RWPE2 (cell line): ENCODE data around the gene C20orf141.

ENCODE experiments used
- ATAC-seq: fragments of 200-7000 bp; cut with Tn5 transposase; 3 replicates; pipeline ENCODE4 v1.9.1; 2021; ENCODE audit warnings: low read depth
- DNase-seq: peaks from one replicate; pipeline ENCODE4 v3.0.0-alpha.2; 2020; ENCODE audit warnings: low spot score
- H3K27ac ChIP-seq: fragments of 450-650 bp; 2 replicates; pipeline ENCODE4 v1.5.1; 2017; ENCODE audit warnings: mild to moderate bottlenecking; ENCODE audit not compliant: poor library complexity, severe bottlenecking
- H3K27me3 ChIP-seq: fragments of 250-450 bp; sonication (Bioruptor Pico); 2 replicates; pipeline ENCODE4 v1.5.1; 2021; ENCODE audit warnings: mild to moderate bottlenecking, moderate library complexity; ENCODE audit not compliant: insufficient read depth, poor library complexity, severe bottlenecking
- H3K36me3 ChIP-seq: fragments of 250-450 bp; sonication (Bioruptor Pico); 2 replicates; pipeline ENCODE4 v1.5.1; 2020; ENCODE audit warnings: low read depth, mild to moderate bottlenecking, moderate library complexity
- H3K4me1 ChIP-seq: fragments of 250-450 bp; sonication (Bioruptor Pico); 2 replicates; pipeline ENCODE4 v1.5.1; 2021; ENCODE audit warnings: mild to moderate bottlenecking, moderate library complexity; ENCODE audit not compliant: insufficient read depth, poor library complexity, severe bottlenecking
- H3K4me3 ChIP-seq: fragments of 250-450 bp; sonication (Bioruptor Pico); 2 replicates; pipeline ENCODE4 v1.5.1; 2021; ENCODE audit warnings: mild to moderate bottlenecking, moderate library complexity; ENCODE audit not compliant: severe bottlenecking
- H3K9me3 ChIP-seq: fragments of 250-450 bp; sonication (Bioruptor Pico); 2 replicates; pipeline ENCODE4 v1.5.1; 2021; ENCODE audit warnings: mild to moderate bottlenecking, moderate library complexity; ENCODE audit not compliant: severe bottlenecking
- TF ChIP-seq, protein P1 (sequence below): fragments of 450-650 bp; IDR thresholded peaks from one replicate; pipeline ENCODE4 v1.5.1; 2017; ENCODE audit warnings: mild to moderate bottlenecking, moderate library complexity; ENCODE audit not compliant: poor library complexity, severe bottlenecking

C20orf141 gene

DNA sequence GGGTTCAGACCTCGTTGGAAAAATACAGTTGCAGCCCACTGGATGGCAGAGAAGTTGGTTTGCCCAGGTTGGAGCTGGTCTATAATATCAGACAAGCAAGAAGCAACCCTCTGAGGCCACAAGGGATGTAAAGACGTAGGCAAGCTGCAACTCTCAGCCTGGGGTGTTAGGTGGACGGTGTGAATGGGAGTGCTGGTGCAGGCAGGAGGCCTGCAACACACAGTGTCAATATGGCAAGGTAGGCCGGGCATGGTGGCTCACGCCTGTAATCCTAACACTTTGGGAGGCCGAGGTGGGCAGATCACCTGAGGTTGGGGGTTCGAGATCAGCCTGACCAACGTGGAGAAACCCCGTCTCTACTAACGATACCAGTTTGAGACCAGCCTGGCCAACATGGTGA lies 36.3 kb downstream of the C20orf141 start:
- DNase-seq (no peak), ATAC-seq (no peak)
- Histone ChIP-seq H3K27ac (no peak overlapping the region), H3K9me3 (no peaks in the 10 kb centered on the region), H3K4me1 (no peaks in the 10 kb centered on the region), H3K36me3 (no peaks in the 10 kb centered on the region), H3K27me3 (no peaks in the 10 kb centered on the region), H3K4me3 (no peak overlapping the region)
- TF ChIP-seq, protein P1, sequence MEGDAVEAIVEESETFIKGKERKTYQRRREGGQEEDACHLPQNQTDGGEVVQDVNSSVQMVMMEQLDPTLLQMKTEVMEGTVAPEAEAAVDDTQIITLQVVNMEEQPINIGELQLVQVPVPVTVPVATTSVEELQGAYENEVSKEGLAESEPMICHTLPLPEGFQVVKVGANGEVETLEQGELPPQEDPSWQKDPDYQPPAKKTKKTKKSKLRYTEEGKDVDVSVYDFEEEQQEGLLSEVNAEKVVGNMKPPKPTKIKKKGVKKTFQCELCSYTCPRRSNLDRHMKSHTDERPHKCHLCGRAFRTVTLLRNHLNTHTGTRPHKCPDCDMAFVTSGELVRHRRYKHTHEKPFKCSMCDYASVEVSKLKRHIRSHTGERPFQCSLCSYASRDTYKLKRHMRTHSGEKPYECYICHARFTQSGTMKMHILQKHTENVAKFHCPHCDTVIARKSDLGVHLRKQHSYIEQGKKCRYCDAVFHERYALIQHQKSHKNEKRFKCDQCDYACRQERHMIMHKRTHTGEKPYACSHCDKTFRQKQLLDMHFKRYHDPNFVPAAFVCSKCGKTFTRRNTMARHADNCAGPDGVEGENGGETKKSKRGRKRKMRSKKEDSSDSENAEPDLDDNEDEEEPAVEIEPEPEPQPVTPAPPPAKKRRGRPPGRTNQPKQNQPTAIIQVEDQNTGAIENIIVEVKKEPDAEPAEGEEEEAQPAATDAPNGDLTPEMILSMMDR = no peak

DNA sequence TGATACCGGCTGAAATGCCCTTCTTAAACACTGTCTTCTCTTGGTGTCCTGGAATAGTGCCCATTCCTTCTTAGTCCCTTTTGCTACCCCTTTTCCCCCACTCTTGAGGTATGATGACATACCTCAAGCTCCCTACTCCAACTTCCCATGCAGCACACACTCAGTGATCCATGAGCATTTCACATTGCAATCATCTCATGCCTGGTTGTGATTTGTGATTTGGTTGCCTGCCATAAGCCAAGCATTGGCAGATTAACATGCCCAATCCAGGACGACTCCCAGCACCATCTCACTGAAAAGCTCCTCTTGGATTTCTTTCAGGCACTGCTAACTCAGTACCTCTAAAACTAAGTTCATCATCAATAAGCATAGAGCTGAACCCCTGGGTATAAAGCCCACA lies 43.8 kb downstream of the C20orf141 start:
- H3K36me3 ChIP-seq = peaks cover 11% of the 10 kb centered on the region; the same call in 1 of the 2 replicates
- no peaks in the 10 kb centered on the region for H3K9me3 ChIP-seq
- H3K27me3 ChIP-seq = no peaks in the 10 kb centered on the region
- TF ChIP-seq, protein P1 = no peak
- no peak overlapping the region for H3K27ac ChIP-seq
- no peak for DNase-seq
- H3K4me1 ChIP-seq = no peaks in the 10 kb centered on the region
- no peak for ATAC-seq
- no peak overlapping the region for H3K4me3 ChIP-seq

GRCh38 chr20:2859330-2860121 lies 44.7 kb downstream of the C20orf141 start:
- no peaks in the 10 kb centered on the region for H3K27me3 ChIP-seq
- TF ChIP-seq, protein P1 = no peak
- ATAC-seq (no peak), DNase-seq (no peak)
- no peak overlapping the region for H3K4me3 ChIP-seq
- H3K36me3 ChIP-seq = peaks cover 11% of the 10 kb centered on the region; the same call in 1 of the 2 replicates
- no peak overlapping the region for H3K27ac ChIP-seq
- H3K4me1 ChIP-seq = no peaks in the 10 kb centered on the region
- H3K9me3 ChIP-seq = no peaks in the 10 kb centered on the region

GRCh38 chr20:2864626-2865025 lies 49.8 kb downstream of the C20orf141 start:
- no peak for ATAC-seq
- no peak overlapping the region for H3K27ac ChIP-seq
- peaks cover 11% of the 10 kb centered on the region; the same call in 1 of the 2 replicates for H3K36me3 ChIP-seq
- H3K4me3 ChIP-seq = no peak overlapping the region
- no peak for DNase-seq
- H3K9me3 ChIP-seq = no peaks in the 10 kb centered on the region
- no peaks in the 10 kb centered on the region for H3K4me1 ChIP-seq
- TF ChIP-seq, protein P1 = no peak
- no peaks in the 10 kb centered on the region for H3K27me3 ChIP-seq

GRCh38 chr20:2865101-2865500 lies 50.3 kb downstream of the C20orf141 start:
- Histone ChIP-seq H3K9me3 (no peaks in the 10 kb centered on the region), H3K27me3 (no peaks in the 10 kb centered on the region), H3K4me1 (no peaks in the 10 kb centered on the region), H3K36me3 (peaks cover 11% of the 10 kb centered on the region; the same call in 1 of the 2 replicates), H3K27ac (no peak overlapping the region), H3K4me3 (no peak overlapping the region)
- ATAC-seq = no peak
- TF ChIP-seq, protein P1 = no peak
- no peak for DNase-seq
